Measurements from ENCODE around the gene ORM1. TPM values are rescaled to one million over a fixed set of nuclear protein-coding genes. Genes with fewer than 3 reads are reported as not detected.

The ORM1 gene
- total RNA-seq, 1 donor from 2014 or later: not detected

GRCh38 chr9:114285166-114285867, 37.6 kb upstream of the ORM1 start:
- no peaks in the 10 kb centered on the region for H3K27me3 ChIP-seq (ENCODE audit: control insufficient read depth, insufficient read depth, low read length)
- TF ChIP-seq CTCF (IDR thresholded peaks at IDR 0.05; ENCODE audit: insufficient read depth, low read length, severe bottlenecking): no peak
- DNase-seq (ENCODE audit: low read depth) (peak; percentile 48), FAIRE-seq (no peak)
- H3K4me3 ChIP-seq (ENCODE audit: low read depth, low read length): no peak overlapping the region
- no peaks in the 10 kb centered on the region for H3K36me3 ChIP-seq (ENCODE audit: control insufficient read depth, insufficient read depth, low read length)

- TF ChIP-seq CTCF (IDR thresholded peaks at IDR 0.05; ENCODE audit: insufficient read depth, low read length, severe bottlenecking): no peak
- DNase-seq (ENCODE audit: low read depth): no peak
- FAIRE-seq: no peak
- no peak overlapping the region for H3K4me3 ChIP-seq (ENCODE audit: low read depth, low read length)
- H3K36me3 ChIP-seq (ENCODE audit: control insufficient read depth, insufficient read depth, low read length): peaks cover 2% of the 10 kb centered on the region
- H3K27me3 ChIP-seq (ENCODE audit: control insufficient read depth, insufficient read depth, low read length): no peaks in the 10 kb centered on the region
Observed at GRCh38 chr9:114286146-114286679, 36.7 kb upstream of the ORM1 start.

GRCh38 chr9:114287001-114287762, 35.7 kb upstream of the ORM1 start:
- FAIRE-seq (no peak), DNase-seq (ENCODE audit: low read depth) (no peak)
- Histone ChIP-seq H3K27me3 (ENCODE audit: control insufficient read depth, insufficient read depth, low read length) (no peaks in the 10 kb centered on the region), H3K36me3 (ENCODE audit: control insufficient read depth, insufficient read depth, low read length) (peaks cover 6% of the 10 kb centered on the region), H3K4me3 (ENCODE audit: low read depth, low read length) (no peak overlapping the region)
- no peak for TF ChIP-seq CTCF (IDR thresholded peaks at IDR 0.05; ENCODE audit: insufficient read depth, low read length, severe bottlenecking)

- Histone ChIP-seq H3K4me3 (ENCODE audit: low read depth, low read length) (no peak overlapping the region), H3K27me3 (ENCODE audit: control insufficient read depth, insufficient read depth, low read length) (no peaks in the 10 kb centered on the region), H3K36me3 (ENCODE audit: control insufficient read depth, insufficient read depth, low read length) (peaks cover 8% of the 10 kb centered on the region)
- no peak for DNase-seq (ENCODE audit: low read depth)
- peak; percentile 83 for FAIRE-seq
- no peak for TF ChIP-seq CTCF (IDR thresholded peaks at IDR 0.05; ENCODE audit: insufficient read depth, low read length, severe bottlenecking)
Observed at GRCh38 chr9:114287763-114288192, 35.1 kb upstream of the ORM1 start.

GRCh38 chr9:114288193-114289091, 34.5 kb upstream of the ORM1 start:
- H3K27me3 ChIP-seq (ENCODE audit: control insufficient read depth, insufficient read depth, low read length): no peaks in the 10 kb centered on the region
- peaks cover 8% of the 10 kb centered on the region for H3K36me3 ChIP-seq (ENCODE audit: control insufficient read depth, insufficient read depth, low read length)
- TF ChIP-seq CTCF (IDR thresholded peaks at IDR 0.05; ENCODE audit: insufficient read depth, low read length, severe bottlenecking): no peak
- H3K4me3 ChIP-seq (ENCODE audit: low read depth, low read length): no peak overlapping the region
- FAIRE-seq: peak; percentile 40
- peak; percentile 88 for DNase-seq (ENCODE audit: low read depth)

All from bronchial epithelial cell (primary cell).